Measurements from ENCODE around the gene CHST10.

- TF ChIP-seq CTCF (IDR thresholded peaks at IDR 0.05; ENCODE audit: insufficient read depth, low read length) (no peak), POLR2AphosphoS5 (IDR thresholded peaks at IDR 0.05; ENCODE audit: low read depth) (no peak), REST (IDR thresholded peaks at IDR 0.05; ENCODE audit: insufficient replicate concordance, low read depth) (no peak), SPI1 (IDR thresholded peaks at IDR 0.05; ENCODE audit: borderline replicate concordance, low read depth) (no peak), GABPA (IDR thresholded peaks at IDR 0.05; ENCODE audit: low read depth) (no peak)
Measured at GRCh38 chr2:100413571-100413970, 3.9 kb downstream of the CHST10 start.
